Smooth muscle cell (in vitro differentiated cells): ENCODE measurements around the gene HTR3D. TPM values are rescaled to one million over a fixed set of nuclear protein-coding genes. Genes with fewer than 3 reads are reported as not detected.

ENCODE experiments used
- DNase-seq: peaks from one replicate; lab custom pipeline; 2025; ENCODE audit not compliant: unreplicated experiment; lab: John Stamatoyannopoulos, UW
- H2AFZ ChIP-seq: fragments of 200-600 bp; sonication (generic); 2 replicates; pipeline ENCODE4 v1.6.0; 2016; ENCODE audit warnings: antibody characterized with exemption, low read depth, mild to moderate bottlenecking
- H3F3A ChIP-seq: fragments of 200-600 bp; sonication (generic); 2 replicates; pipeline ENCODE4 v1.6.0; 2017; ENCODE audit warnings: antibody characterized with exemption, low read depth
- H3K27ac ChIP-seq: fragments of 200-600 bp; sonication (generic); 2 replicates; pipeline ENCODE4 v1.5.1; 2016; ENCODE audit warnings: low read depth, mild to moderate bottlenecking
- H3K27me3 ChIP-seq: fragments of 200-600 bp; sonication (generic); 2 replicates; pipeline ENCODE4 v1.6.1; 2016; ENCODE audit warnings: low read depth, mild to moderate bottlenecking
- H3K36me3 ChIP-seq: fragments of 200-600 bp; sonication (generic); 2 replicates; pipeline ENCODE4 v1.5.1; 2016; ENCODE audit warnings: low read depth
- H3K4me1 ChIP-seq: fragments of 200-600 bp; sonication (generic); 2 replicates; pipeline ENCODE4 v1.5.1; 2016; ENCODE audit warnings: low read depth
- H3K4me2 ChIP-seq: fragments of 200-600 bp; sonication (generic); 2 replicates; pipeline ENCODE4 v1.6.0; 2016; ENCODE audit warnings: mild to moderate bottlenecking
- H3K4me3 ChIP-seq: fragments of 200-600 bp; sonication (generic); 2 replicates; pipeline ENCODE4 v1.5.1; 2016; ENCODE audit warnings: mild to moderate bottlenecking
- H3K79me2 ChIP-seq: fragments of 200-600 bp; sonication (generic); 2 replicates; pipeline ENCODE4 v1.6.0; 2016; ENCODE audit warnings: low read depth, mild to moderate bottlenecking
- H3K9ac ChIP-seq: fragments of 200-600 bp; sonication (generic); 2 replicates; pipeline ENCODE4 v1.6.0; 2016; ENCODE audit warnings: low read depth
- H3K9me3 ChIP-seq: fragments of 200-600 bp; sonication (generic); replicated peaks from 2 replicates; pipeline ENCODE4 v1.5.1; 2016; ENCODE audit warnings: low read depth
- H4K20me1 ChIP-seq: fragments of 200-600 bp; sonication (generic); 2 replicates; pipeline ENCODE4 v1.6.0; 2016; ENCODE audit warnings: low read depth
- CTCF ChIP-seq: fragments of 200-600 bp; sonication (generic); IDR thresholded peaks from 2 replicates; pipeline ENCODE4 v1.5.1; 2017; ENCODE audit warnings: borderline replicate concordance, mild to moderate bottlenecking, antibody characterized with exemption; ENCODE audit not compliant: insufficient read depth, poor library complexity, severe bottlenecking
- WGBS: methylation state at CpG from one replicate; pipeline ENCODE4 v1.1.7; 2016; ENCODE audit warnings: low lambda C conversion rate; 5-methylcytosine and 5-hydroxymethylcytosine counted together
- polyA plus RNA-seq: library from polyadenylated mRNA; unstranded; fragments of >200 nt; fragmentation: Nextera tagmentation; extraction: Ambion mirVana; gene quantifications from 2 replicates; pipeline ENCODE4 v1.2.1, GENCODE V29; 2016
- total RNA-seq: library from RNA; depleted of rRNA; stranded (reverse); fragments of >200 nt; gene quantifications from 2 replicates; pipeline ENCODE4 v1.2.3, GENCODE V29; 2014

Gene HTR3D
- total and polyA plus RNA-seq, 2 experiments from 2014 or later: not detected

- Histone ChIP-seq H2AFZ (no peak within 1 kb of the TSS), H3K27ac (no peak within 1 kb of the TSS), H3K4me1 (no peaks in the 10 kb centered on the region), H3K79me2 (no peaks in the 10 kb centered on the region), H4K20me1 (no peaks in the 10 kb centered on the region), H3K36me3 (no peaks in the 10 kb centered on the region), H3K4me2 (no peak within 1 kb of the TSS), H3K9me3 (no peaks in the 10 kb centered on the region), H3F3A (no peaks in the 10 kb centered on the region), H3K9ac (no peak within 1 kb of the TSS), H3K4me3 (no peak within 1 kb of the TSS), H3K27me3 (no peaks in the 10 kb centered on the region)
- DNase-seq: no peak
- 78% methylated on average over 4 of the region's 4 CpGs for WGBS
- no peak for TF ChIP-seq CTCF
Observed at GRCh38 chr3:184052767-184053166, 21.2 kb downstream of the HTR3D start, which contains the start of gene HTR3C. TSS of gene HTR3C (plus strand) at chr3:184053047. CDS start at chr3:184053081, 34 bp downstream.

DNA sequence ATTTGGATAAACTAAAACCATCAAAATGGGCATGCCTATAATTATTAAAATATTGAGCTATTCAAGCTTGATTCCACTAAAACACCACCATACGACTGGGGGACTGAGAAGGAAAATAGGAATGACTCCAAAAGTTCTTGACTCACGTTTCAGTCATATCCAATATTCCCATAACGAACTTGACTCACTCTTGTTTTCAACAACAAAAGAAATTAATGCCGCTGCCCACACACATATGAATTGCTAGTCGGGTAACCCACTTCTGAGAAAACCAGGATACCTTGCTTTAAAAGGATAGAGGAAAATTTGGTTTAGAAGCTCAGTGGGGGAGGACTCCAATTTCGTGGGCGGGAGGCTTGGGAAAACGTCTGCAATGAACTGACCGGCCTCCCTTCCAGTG, 26.5 kb downstream of the HTR3D start:
- H3K36me3 ChIP-seq: no peaks in the 10 kb centered on the region
- TF ChIP-seq CTCF: no peak
- H3K27me3 ChIP-seq: no peaks in the 10 kb centered on the region
- H3K4me3 ChIP-seq: no peak overlapping the region
- no peak overlapping the region for H3K4me2 ChIP-seq
- WGBS: 64% methylated on average over 9 of the region's 9 CpGs
- DNase-seq: no peak
- H3K9me3 ChIP-seq: no peaks in the 10 kb centered on the region
- no peak overlapping the region for H3K27ac ChIP-seq
- H4K20me1 ChIP-seq: no peaks in the 10 kb centered on the region
- no peaks in the 10 kb centered on the region for H3K79me2 ChIP-seq
- H3F3A ChIP-seq: no peaks in the 10 kb centered on the region
- H2AFZ ChIP-seq: no peak overlapping the region
- H3K9ac ChIP-seq: no peak overlapping the region
- no peaks in the 10 kb centered on the region for H3K4me1 ChIP-seq

- Histone ChIP-seq H3K9ac (no peak overlapping the region), H3K4me3 (no peak overlapping the region), H3K9me3 (no peaks in the 10 kb centered on the region), H3K4me1 (no peaks in the 10 kb centered on the region), H2AFZ (no peak overlapping the region), H4K20me1 (no peaks in the 10 kb centered on the region), H3K4me2 (no peak overlapping the region), H3K27me3 (no peaks in the 10 kb centered on the region), H3K27ac (no peak overlapping the region), H3F3A (no peaks in the 10 kb centered on the region), H3K36me3 (no peaks in the 10 kb centered on the region), H3K79me2 (no peaks in the 10 kb centered on the region)
- WGBS: 85% methylated on average over 7 of the region's 7 CpGs
- TF ChIP-seq CTCF: no peak
- DNase-seq: no peak
Observed at GRCh38 chr3:184059424-184059823, 27.9 kb downstream of the HTR3D start.

GRCh38 chr3:184062637-184063036, 31.1 kb downstream of the HTR3D start:
- no peak overlapping the region for H3K9ac ChIP-seq
- no peaks in the 10 kb centered on the region for H3K4me1 ChIP-seq
- DNase-seq: no peak
- H3K4me2 ChIP-seq: no peak overlapping the region
- H3K36me3 ChIP-seq: no peaks in the 10 kb centered on the region
- no peaks in the 10 kb centered on the region for H3K9me3 ChIP-seq
- no peak for TF ChIP-seq CTCF
- H3F3A ChIP-seq: no peaks in the 10 kb centered on the region
- no peaks in the 10 kb centered on the region for H3K79me2 ChIP-seq
- no peak overlapping the region for H2AFZ ChIP-seq
- no peaks in the 10 kb centered on the region for H4K20me1 ChIP-seq
- H3K27ac ChIP-seq: no peak overlapping the region
- H3K27me3 ChIP-seq: no peaks in the 10 kb centered on the region
- H3K4me3 ChIP-seq: no peak overlapping the region
